K562 treated with DMSO at 1 percent for 12 hours (cell line): Measurements from ENCODE around the gene NHLRC3. TPM values are rescaled to one million over a fixed set of nuclear protein-coding genes. Genes with fewer than 3 reads are reported as not detected.

Source experiments
- total RNA-seq: library from RNA; unstranded; fragments of 300-600 nt; gene quantifications from 2 replicates; pipeline ENCODE4 v1.2.3, GENCODE V29; 2022; ENCODE audit not compliant: insufficient read depth

Gene NHLRC3, protein sequence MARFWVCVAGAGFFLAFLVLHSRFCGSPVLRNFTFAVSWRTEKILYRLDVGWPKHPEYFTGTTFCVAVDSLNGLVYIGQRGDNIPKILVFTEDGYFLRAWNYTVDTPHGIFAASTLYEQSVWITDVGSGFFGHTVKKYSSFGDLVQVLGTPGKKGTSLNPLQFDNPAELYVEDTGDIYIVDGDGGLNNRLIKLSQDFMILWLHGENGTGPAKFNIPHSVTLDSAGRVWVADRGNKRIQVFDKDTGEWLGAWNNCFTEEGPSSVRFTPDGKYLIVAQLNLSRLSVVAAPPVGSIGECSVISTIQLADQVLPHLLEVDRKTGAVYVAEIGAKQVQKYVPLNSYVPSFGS
- 2.7 and 9.9 TPM in 2 replicates for total RNA-seq

DNA sequence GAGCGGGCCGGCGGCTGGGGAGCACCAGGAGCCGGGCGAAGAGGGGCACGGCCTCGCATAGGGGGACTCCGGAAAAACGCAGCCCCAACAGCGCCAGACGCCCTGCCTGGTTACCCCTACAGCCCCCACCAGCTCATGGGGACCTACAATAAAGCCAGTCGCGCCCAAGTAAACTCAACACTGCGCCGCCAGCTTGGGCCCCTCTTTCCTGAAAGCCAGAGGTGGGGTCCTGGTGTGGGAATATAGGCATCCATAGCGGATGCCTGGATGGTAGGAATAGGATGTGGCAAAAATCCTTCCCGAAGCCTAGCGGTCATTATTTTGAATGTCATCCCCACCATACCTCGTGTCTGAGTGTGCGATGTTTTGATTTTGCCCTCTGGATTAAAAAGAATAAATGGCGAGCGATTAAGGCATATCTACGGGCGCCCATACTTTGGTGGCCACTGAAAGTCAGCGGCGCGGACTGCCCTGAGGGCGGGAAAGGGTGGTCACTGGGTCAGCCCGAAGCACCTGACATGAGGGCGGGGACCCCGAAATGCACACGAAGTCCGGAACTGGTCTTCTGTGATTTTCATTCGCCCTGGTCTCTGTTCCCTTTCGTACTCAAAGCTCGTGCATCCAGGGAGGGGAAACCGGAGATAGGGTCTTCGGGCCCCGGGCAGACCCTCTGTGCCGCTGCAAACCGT is at the start of gene NHLRC3, which contains the start of gene PROSER1:
NHLRC3 (plus strand) TSS at position 577 of the 689 bp plus-strand sequence. CDS start 184 bp downstream, outside the sequence.
PROSER1 (minus strand) TSS at position 210 of the 689 bp plus-strand sequence. CDS start 847 bp downstream, outside the sequence.

DNA sequence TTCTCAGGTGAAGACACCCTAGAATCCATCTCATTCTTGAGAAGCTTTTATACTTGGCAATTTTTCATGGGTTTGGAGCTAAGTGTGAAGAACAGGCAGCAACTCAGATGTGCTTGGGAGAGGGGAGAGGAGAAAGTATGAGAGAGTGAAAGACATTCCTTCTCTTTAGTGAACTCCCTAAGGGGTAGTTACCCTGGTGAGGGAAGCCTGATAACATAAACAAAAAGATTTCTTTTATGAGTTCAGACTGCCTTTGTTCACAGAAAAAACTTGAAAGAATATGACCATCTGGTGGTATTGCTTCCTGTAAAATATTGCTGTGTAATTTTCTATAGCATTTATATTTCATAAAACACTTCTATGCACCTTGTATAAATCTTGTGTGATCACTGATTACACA is 47.6 kb upstream of the NHLRC3 start, which contains the start of gene STOML3:
STOML3 (minus strand) TSS at position 139 of the 400 bp plus-strand sequence; CDS start at position 29, 110 bp downstream.

Other genes starting within 250 kb of the NHLRC3 start
- not detected in 2 replicates for gene STOML3, start 47.6 kb upstream of the NHLRC3 start, total RNA-seq
- gene PROSER1, start 367 bp upstream of the NHLRC3 start, total RNA-seq = 3.6 and 21.1 TPM in 2 replicates